Anterior cingulate cortex (tissue), 58 donors: ENCODE measurements around the gene MDGA2.
A peak's percentile ranks its signal among the peaks of the same experiment; 100 is the strongest.
"Not testable (repeated sequence)": the region's sequence is repeated elsewhere in the genome, so short reads cannot be mapped to it uniquely, and the experiment has no call there.

Experiments used
- DNase-seq, 58 donors: peaks; one replicate each; lab custom pipeline; 2025; lab: John Stamatoyannopoulos, UW

The MDGA2 gene

GRCh38 chr14:47008732-47009131 is 666.7 kb downstream of the MDGA2 start:
- no peak for DNase-seq

- DNase-seq, result no peak
Observed at GRCh38 chr14:46999661-47000060, 675.7 kb downstream of the MDGA2 start.

GRCh38 chr14:46989566-46989965 is 685.8 kb downstream of the MDGA2 start:
- DNase-seq, result no peak

- no peak for DNase-seq
Observed at GRCh38 chr14:46988312-46988711, 687.1 kb downstream of the MDGA2 start.

GRCh38 chr14:46985529-46986380 is 689.6 kb downstream of the MDGA2 start:
- no peak for DNase-seq

- DNase-seq, result no peak
Observed at GRCh38 chr14:46973295-46973694, 702.1 kb downstream of the MDGA2 start.

- no peak for DNase-seq
Observed at GRCh38 chr14:46964378-46964777, 711.0 kb downstream of the MDGA2 start.

GRCh38 chr14:46951103-46951502 is 724.3 kb downstream of the MDGA2 start:
- no peak for DNase-seq

- DNase-seq, result peak in 2 of 58 donors; percentile 1 to 32
Observed at GRCh38 chr14:46940611-46941010, 734.8 kb downstream of the MDGA2 start.

- DNase-seq, result no peak
Observed at GRCh38 chr14:46920542-46920941, 754.9 kb downstream of the MDGA2 start.

- not testable (repeated sequence) for DNase-seq
Observed at GRCh38 chr14:46915539-46915938, 759.9 kb downstream of the MDGA2 start.

- no peak for DNase-seq
Observed at GRCh38 chr14:46902837-46903236, 772.6 kb downstream of the MDGA2 start.

GRCh38 chr14:46894476-46894875 is 780.9 kb downstream of the MDGA2 start:
- no peak for DNase-seq

- DNase-seq, result no peak
Observed at GRCh38 chr14:46887144-46887543, 788.3 kb downstream of the MDGA2 start.

GRCh38 chr14:46885566-46885965 is 789.8 kb downstream of the MDGA2 start:
- no peak for DNase-seq

GRCh38 chr14:46861753-46862152 is 813.7 kb downstream of the MDGA2 start:
- no peak for DNase-seq

GRCh38 chr14:46840944-46841720 is 834.3 kb downstream of the MDGA2 start:
- peak in 1 of 58 donors; percentile 25 for DNase-seq

GRCh38 chr14:46820291-46820690 is 855.1 kb downstream of the MDGA2 start:
- DNase-seq, result no peak

GRCh38 chr14:46819117-46819516 is 856.3 kb downstream of the MDGA2 start:
- DNase-seq, result no peak

GRCh38 chr14:46818147-46818546 is 857.3 kb downstream of the MDGA2 start:
- no peak for DNase-seq

GRCh38 chr14:46793144-46793543 is 882.3 kb downstream of the MDGA2 start:
- DNase-seq, result no peak
